Testis (tissue), 2 donors: ENCODE measurements around the gene ASAP2.

Experiments
- POLR2A ChIP-seq: fragments of 450-650 bp; IDR thresholded peaks from one replicate; pipeline ENCODE4 v1.6.1; 2017; ENCODE audit warnings: antibody characterized with exemption, mild to moderate bottlenecking, moderate library complexity
- TF ChIP-seq, protein P1 (sequence below), 3 experiments: fragments of 450-650 bp in 2 of 3; fragments of 200-600 bp in 1 of 3; sonication (generic) in 1 of 3; IDR thresholded peaks; one replicate each; pipeline ENCODE4 v1.5.1; 2016 to 2019; ENCODE audit warnings: antibody characterized with exemption in 3 of 3, mild to moderate bottlenecking in 2 of 3, moderate library complexity in 1 of 3

DNA sequence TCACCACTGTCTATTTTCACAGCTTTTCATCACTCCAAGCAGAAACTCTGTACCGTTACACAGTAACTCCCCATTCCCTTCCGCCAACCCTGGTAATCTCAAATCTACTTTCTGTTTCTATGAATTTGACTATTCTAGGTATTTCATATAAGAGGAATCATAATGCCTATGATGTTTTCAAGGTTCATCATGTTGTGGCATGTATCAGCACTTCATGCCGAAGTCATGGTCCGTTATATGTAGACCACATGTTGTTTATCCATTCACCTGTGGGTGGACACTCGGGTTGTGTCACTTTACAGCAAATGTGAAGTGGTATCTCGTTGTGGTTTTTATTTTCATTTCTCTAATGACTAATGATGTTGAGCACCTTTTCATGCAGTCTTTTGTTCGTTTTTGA is 238.5 kb downstream of the ASAP2 start:
- TF ChIP-seq POLR2A, result no peak
- TF ChIP-seq, protein P1, sequence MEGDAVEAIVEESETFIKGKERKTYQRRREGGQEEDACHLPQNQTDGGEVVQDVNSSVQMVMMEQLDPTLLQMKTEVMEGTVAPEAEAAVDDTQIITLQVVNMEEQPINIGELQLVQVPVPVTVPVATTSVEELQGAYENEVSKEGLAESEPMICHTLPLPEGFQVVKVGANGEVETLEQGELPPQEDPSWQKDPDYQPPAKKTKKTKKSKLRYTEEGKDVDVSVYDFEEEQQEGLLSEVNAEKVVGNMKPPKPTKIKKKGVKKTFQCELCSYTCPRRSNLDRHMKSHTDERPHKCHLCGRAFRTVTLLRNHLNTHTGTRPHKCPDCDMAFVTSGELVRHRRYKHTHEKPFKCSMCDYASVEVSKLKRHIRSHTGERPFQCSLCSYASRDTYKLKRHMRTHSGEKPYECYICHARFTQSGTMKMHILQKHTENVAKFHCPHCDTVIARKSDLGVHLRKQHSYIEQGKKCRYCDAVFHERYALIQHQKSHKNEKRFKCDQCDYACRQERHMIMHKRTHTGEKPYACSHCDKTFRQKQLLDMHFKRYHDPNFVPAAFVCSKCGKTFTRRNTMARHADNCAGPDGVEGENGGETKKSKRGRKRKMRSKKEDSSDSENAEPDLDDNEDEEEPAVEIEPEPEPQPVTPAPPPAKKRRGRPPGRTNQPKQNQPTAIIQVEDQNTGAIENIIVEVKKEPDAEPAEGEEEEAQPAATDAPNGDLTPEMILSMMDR (IDR thresholded peaks at IDR 0.05), result no peak
